HuH-7 (cell line): ENCODE measurements around the gene CFAP299.
"Not testable (repeated sequence)": the region's sequence is repeated elsewhere in the genome, so short reads cannot be mapped to it uniquely, and the experiment has no call there.

Experiments
- DNase-seq: peaks from one replicate; pipeline ENCODE4 v3.0.0; 2011; ENCODE audit warnings: low spot score

CFAP299 gene

GRCh38 chr4:80726471-80726870, 390.9 kb downstream of the CFAP299 start:
- DNase-seq = no peak

GRCh38 chr4:80730158-80730557, 394.6 kb downstream of the CFAP299 start:
- DNase-seq = no peak

- DNase-seq = no peak
Observed at GRCh38 chr4:80731436-80731835, 395.9 kb downstream of the CFAP299 start.

- no peak for DNase-seq
Observed at GRCh38 chr4:80732010-80732409, 396.5 kb downstream of the CFAP299 start.

GRCh38 chr4:80740375-80740774, 404.8 kb downstream of the CFAP299 start:
- no peak for DNase-seq

GRCh38 chr4:80749558-80749957, 414.0 kb downstream of the CFAP299 start:
- not testable (repeated sequence) for DNase-seq

GRCh38 chr4:80751200-80751599, 415.7 kb downstream of the CFAP299 start:
- no peak for DNase-seq

GRCh38 chr4:80767944-80768343, 432.4 kb downstream of the CFAP299 start:
- DNase-seq = no peak

- DNase-seq = no peak
Observed at GRCh38 chr4:80776168-80776567, 440.6 kb downstream of the CFAP299 start.

GRCh38 chr4:80781431-80781830, 445.9 kb downstream of the CFAP299 start:
- no peak for DNase-seq

- no peak for DNase-seq
Observed at GRCh38 chr4:80787306-80787705, 451.8 kb downstream of the CFAP299 start.

- DNase-seq = no peak
Observed at GRCh38 chr4:80788798-80789197, 453.3 kb downstream of the CFAP299 start.

- no peak for DNase-seq
Observed at GRCh38 chr4:80790152-80790551, 454.6 kb downstream of the CFAP299 start.

GRCh38 chr4:80793660-80794059, 458.1 kb downstream of the CFAP299 start:
- DNase-seq = not testable (repeated sequence)

- DNase-seq = no peak
Observed at GRCh38 chr4:80798082-80798481, 462.6 kb downstream of the CFAP299 start.

- DNase-seq = not testable (repeated sequence)
Observed at GRCh38 chr4:80800719-80801118, 465.2 kb downstream of the CFAP299 start.

GRCh38 chr4:80803337-80803736, 467.8 kb downstream of the CFAP299 start:
- no peak for DNase-seq

GRCh38 chr4:80806472-80806871, 470.9 kb downstream of the CFAP299 start:
- no peak for DNase-seq

- DNase-seq = no peak
Observed at GRCh38 chr4:80809039-80809729, 473.7 kb downstream of the CFAP299 start.

GRCh38 chr4:80811406-80811805, 475.9 kb downstream of the CFAP299 start:
- no peak for DNase-seq

GRCh38 chr4:80812145-80812544, 476.6 kb downstream of the CFAP299 start:
- no peak for DNase-seq

GRCh38 chr4:80814266-80814665, 478.7 kb downstream of the CFAP299 start:
- no peak for DNase-seq

GRCh38 chr4:80831383-80832361, 496.1 kb downstream of the CFAP299 start:
- DNase-seq = no peak
